K562 (cell line): Measurements from ENCODE around the gene PARD6A.

Experiments
- BRD4 ChIP-seq: fragments of 200-600 bp; sonication (generic); IDR thresholded peaks from 2 replicates; pipeline ENCODE4 v1.6.1; 2017; ENCODE audit warnings: inconsistent platforms
- EZH2 ChIP-seq: IDR thresholded peaks from 2 replicates; pipeline ENCODE4 v1.6.1; 2012; ENCODE audit warnings: low read depth, mild to moderate bottlenecking, inconsistent platforms, low read length, borderline replicate concordance
- FOXJ3 ChIP-seq: sonication (generic); formaldehyde crosslinking; IDR thresholded peaks from 2 replicates; pipeline ENCODE4 v1.4.0; 2020; ENCODE audit warnings: mild to moderate bottlenecking, missing genetic modification reagents
- GATAD2B ChIP-seq: fragments of 450-650 bp; IDR thresholded peaks from 2 replicates; pipeline ENCODE4 v1.6.1; 2017; ENCODE audit warnings: mild to moderate bottlenecking, borderline replicate concordance
- HDAC1 ChIP-seq, 2 experiments: fragments of 450-650 bp; IDR thresholded peaks; 2 replicates each; pipeline ENCODE4 v1.6.1; 2016 to 2017; ENCODE audit warnings: inconsistent platforms in 1 of 2, mild to moderate bottlenecking in 1 of 2, moderate library complexity in 1 of 2
- POLR2AphosphoS5 ChIP-seq: IDR thresholded peaks from 2 replicates; pipeline ENCODE4 v1.6.1; 2011; ENCODE audit warnings: mild to moderate bottlenecking, low read depth, low read length, moderate library complexity; ENCODE audit not compliant: control insufficient read depth, insufficient read depth
- ZNF224 ChIP-seq: sonication (generic); formaldehyde crosslinking; IDR thresholded peaks from 2 replicates; pipeline ENCODE4 v1.8.0; 2022; ENCODE audit warnings: mild to moderate bottlenecking, missing genetic modification reagents
- TF ChIP-seq, protein P1 (sequence below): sonication (generic); formaldehyde crosslinking; IDR thresholded peaks from 2 replicates; pipeline ENCODE4 v1.8.0; 2022; ENCODE audit warnings: mild to moderate bottlenecking, missing genetic modification reagents, borderline replicate concordance

DNA sequence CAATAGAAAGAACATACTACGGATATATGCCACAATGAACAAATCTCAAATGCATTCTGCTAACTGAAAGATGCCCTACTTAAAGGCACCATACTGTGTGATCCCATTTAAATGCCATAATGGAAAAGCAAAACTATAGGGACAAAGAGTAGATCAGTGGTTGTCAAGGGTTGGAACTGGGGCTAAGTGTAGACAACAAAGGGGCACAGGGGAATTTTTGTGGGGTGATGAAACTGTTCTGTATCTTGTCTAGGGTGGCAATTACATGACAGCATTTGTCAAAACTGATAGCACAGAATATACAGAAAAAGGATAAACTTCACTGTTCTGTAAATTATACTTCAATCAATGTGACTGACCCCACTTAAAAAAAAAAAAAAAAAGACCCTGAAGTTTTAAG, 40.7 kb downstream of the PARD6A start:
- TF ChIP-seq POLR2AphosphoS5 (no peak), EZH2 (no peak), ZNF224 (CRISPR knock-in tag) (no peak), GATAD2B (no peak), BRD4 (no peak), FOXJ3 (CRISPR knock-in tag) (no peak), HDAC1 (IDR thresholded peaks at IDR 0.05) (no peak)
- TF ChIP-seq, protein P1, sequence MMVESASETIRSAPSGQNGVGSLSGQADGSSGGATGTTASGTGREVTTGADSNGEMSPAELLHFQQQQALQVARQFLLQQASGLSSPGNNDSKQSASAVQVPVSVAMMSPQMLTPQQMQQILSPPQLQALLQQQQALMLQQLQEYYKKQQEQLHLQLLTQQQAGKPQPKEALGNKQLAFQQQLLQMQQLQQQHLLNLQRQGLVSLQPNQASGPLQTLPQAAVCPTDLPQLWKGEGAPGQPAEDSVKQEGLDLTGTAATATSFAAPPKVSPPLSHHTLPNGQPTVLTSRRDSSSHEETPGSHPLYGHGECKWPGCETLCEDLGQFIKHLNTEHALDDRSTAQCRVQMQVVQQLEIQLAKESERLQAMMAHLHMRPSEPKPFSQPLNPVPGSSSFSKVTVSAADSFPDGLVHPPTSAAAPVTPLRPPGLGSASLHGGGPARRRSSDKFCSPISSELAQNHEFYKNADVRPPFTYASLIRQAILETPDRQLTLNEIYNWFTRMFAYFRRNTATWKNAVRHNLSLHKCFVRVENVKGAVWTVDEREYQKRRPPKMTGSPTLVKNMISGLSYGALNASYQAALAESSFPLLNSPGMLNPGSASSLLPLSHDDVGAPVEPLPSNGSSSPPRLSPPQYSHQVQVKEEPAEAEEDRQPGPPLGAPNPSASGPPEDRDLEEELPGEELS (CRISPR knock-in tag): no peak
